Trophoblast cell (in vitro differentiated cells and primary cell): ENCODE results near the gene KCNJ18. TPM values are rescaled to one million over a fixed set of nuclear protein-coding genes. Genes with fewer than 3 reads are reported as not detected.
"Not testable (repeated sequence)": the region's sequence is repeated elsewhere in the genome, so short reads cannot be mapped to it uniquely, and the experiment has no call there.

Experiments
- DNase-seq, 2 donors: peaks; one replicate each; pipeline ENCODE4 v3.0.0-alpha.2; 2016
- H2AFZ ChIP-seq: 2 replicates; pipeline ENCODE4 v1.6.1; 2013; ENCODE audit warnings: low read length, moderate library complexity, mild to moderate bottlenecking; ENCODE audit not compliant: insufficient read depth, poor library complexity
- H2AK5ac ChIP-seq: 2 replicates; pipeline ENCODE4 v1.6.1; 2013; ENCODE audit warnings: mild to moderate bottlenecking, low read length
- H2BK120ac ChIP-seq: 2 replicates; pipeline ENCODE4 v1.6.1; 2013; ENCODE audit warnings: low read length, mild to moderate bottlenecking, moderate library complexity; ENCODE audit not compliant: insufficient read depth, poor library complexity
- H2BK12ac ChIP-seq: 2 replicates; pipeline ENCODE4 v1.6.1; 2013; ENCODE audit warnings: mild to moderate bottlenecking, low read length, moderate library complexity
- H2BK5ac ChIP-seq: 2 replicates; pipeline ENCODE4 v1.6.1; 2013; ENCODE audit warnings: low read length, low read depth, moderate library complexity, mild to moderate bottlenecking; ENCODE audit not compliant: poor library complexity
- H3K14ac ChIP-seq: 2 replicates; pipeline ENCODE4 v1.6.1; 2013; ENCODE audit warnings: mild to moderate bottlenecking, low read length
- H3K18ac ChIP-seq: 2 replicates; pipeline ENCODE4 v1.6.1; 2013; ENCODE audit warnings: mild to moderate bottlenecking, low read length
- H3K23ac ChIP-seq: 2 replicates; pipeline ENCODE4 v1.6.1; 2013; ENCODE audit warnings: low read length
- H3K27ac ChIP-seq: 2 replicates; pipeline ENCODE4 v1.5.1; 2013; ENCODE audit warnings: low read depth, mild to moderate bottlenecking, inconsistent platforms, low read length, moderate library complexity
- H3K27me3 ChIP-seq: 2 replicates; pipeline ENCODE4 v1.6.1; 2013; ENCODE audit warnings: inconsistent platforms, mild to moderate bottlenecking, low read length, moderate library complexity; ENCODE audit not compliant: insufficient read depth
- H3K36me3 ChIP-seq, 2 experiments: 1 replicate in 1 of 2; 2 replicates in 1 of 2; pipeline ENCODE4 v1.6.1; 2013; ENCODE audit warnings: low read length in 2 of 2, mild to moderate bottlenecking in 2 of 2, moderate library complexity in 1 of 2; ENCODE audit not compliant: insufficient read depth in 2 of 2, control insufficient read depth in 1 of 2
- H3K4ac ChIP-seq: 2 replicates; pipeline ENCODE4 v1.6.1; 2013; ENCODE audit warnings: low read depth, mild to moderate bottlenecking, low read length, moderate library complexity
- H3K4me1 ChIP-seq, 2 experiments: 1 replicate in 1 of 2; 2 replicates in 1 of 2; pipeline ENCODE4 v1.6.1; 2013; ENCODE audit warnings: low read length in 2 of 2, mild to moderate bottlenecking in 2 of 2, moderate library complexity in 1 of 2; ENCODE audit not compliant: insufficient read depth in 2 of 2, control insufficient read depth in 1 of 2
- H3K4me2 ChIP-seq: 2 replicates; pipeline ENCODE4 v1.6.1; 2013; ENCODE audit warnings: inconsistent platforms, mild to moderate bottlenecking, low read length, moderate library complexity
- H3K4me3 ChIP-seq: 2 replicates; pipeline ENCODE4 v1.5.1; 2013; ENCODE audit warnings: mild to moderate bottlenecking, low read depth, low read length, inconsistent platforms
- H3K79me1 ChIP-seq: one replicate; pipeline ENCODE4 v1.6.1; 2013; ENCODE audit warnings: low read length
- H3K79me2 ChIP-seq: 2 replicates; pipeline ENCODE4 v1.6.1; 2013; ENCODE audit warnings: low read length, mild to moderate bottlenecking; ENCODE audit not compliant: control insufficient read depth, insufficient read depth, poor library complexity
- H3K9ac ChIP-seq: 2 replicates; pipeline ENCODE4 v1.6.1; 2013; ENCODE audit warnings: mild to moderate bottlenecking, low read length
- H3K9me3 ChIP-seq: 2 replicates; pipeline ENCODE4 v1.6.1; 2013; ENCODE audit warnings: low read depth, mild to moderate bottlenecking, control low read depth, inconsistent platforms, low read length; ENCODE audit not compliant: insufficient read depth
- H4K12ac ChIP-seq: 2 replicates; pipeline ENCODE4 v1.6.1; 2013; ENCODE audit warnings: low read depth, mild to moderate bottlenecking, low read length, moderate library complexity
- H4K8ac ChIP-seq: 2 replicates; pipeline ENCODE4 v1.6.1; 2013; ENCODE audit warnings: low read depth, mild to moderate bottlenecking, low read length, moderate library complexity
- H4K91ac ChIP-seq: one replicate; pipeline ENCODE4 v1.6.1; 2013; ENCODE audit warnings: low read depth, mild to moderate bottlenecking, low read length, moderate library complexity
- WGBS: extraction: QIAGEN DNeasy Blood & Tissue Kit; methylation state at CpG from one replicate; pipeline ENCODE4 v1.1.7; 2013; ENCODE audit warnings: missing lambda C conversion rate; ENCODE audit not compliant: insufficient read length, insufficient coverage; ENCODE audit errors: extremely low coverage; 5-methylcytosine and 5-hydroxymethylcytosine counted together
- polyA plus RNA-seq: library from polyadenylated mRNA; stranded (reverse); fragments of 200-250 nt; gene quantifications from 2 replicates; pipeline ENCODE4 v1.2.3, GENCODE V29; 2013

The KCNJ18 gene
- polyA plus RNA-seq, result not detected in 2 replicates

- not testable (repeated sequence) for H4K12ac ChIP-seq, H2BK5ac ChIP-seq, H3K27me3 ChIP-seq, H3K27ac ChIP-seq, DNase-seq, H3K4me2 ChIP-seq, H2AK5ac ChIP-seq, H4K91ac ChIP-seq, H3K4me1 ChIP-seq, H3K36me3 ChIP-seq, H3K18ac ChIP-seq, H2AFZ ChIP-seq, H2BK120ac ChIP-seq, H3K4me3 ChIP-seq, H3K9ac ChIP-seq, H3K4ac ChIP-seq, H3K23ac ChIP-seq, H3K79me2 ChIP-seq, H4K8ac ChIP-seq, H3K79me1 ChIP-seq, H3K14ac ChIP-seq, H2BK12ac ChIP-seq
- no CpG with 5 or more reads among the region's 18 CpGs for WGBS
- peaks cover 54% of the 10 kb centered on the region for H3K9me3 ChIP-seq
These were observed at the start of gene KCNJ18 for GRCh38 chr17:21691883-21692703. KCNJ18 (plus strand) TSS chr17:21692523; CDS start chr17:21702787, 10,264 bp downstream.

GRCh38 chr17:21648125-21648524 lies 44.2 kb upstream of the KCNJ18 start:
- not testable (repeated sequence) for H4K12ac ChIP-seq, H3K79me2 ChIP-seq, H3K18ac ChIP-seq, H2BK12ac ChIP-seq, H3K4ac ChIP-seq, H3K4me3 ChIP-seq, H4K8ac ChIP-seq, H4K91ac ChIP-seq, H3K27ac ChIP-seq, H3K14ac ChIP-seq, H3K4me1 ChIP-seq, H2AFZ ChIP-seq, H2AK5ac ChIP-seq, DNase-seq, H3K36me3 ChIP-seq, H3K9ac ChIP-seq, H3K23ac ChIP-seq, H2BK5ac ChIP-seq, H3K79me1 ChIP-seq, H2BK120ac ChIP-seq, H3K4me2 ChIP-seq, H3K27me3 ChIP-seq
- no CpG with 5 or more reads among the region's 6 CpGs for WGBS
- peaks cover 18% of the 10 kb centered on the region for H3K9me3 ChIP-seq

GRCh38 chr17:21650043-21650442 lies 42.3 kb upstream of the KCNJ18 start:
- H3K18ac ChIP-seq, H2BK120ac ChIP-seq, H3K4me2 ChIP-seq, DNase-seq, H3K36me3 ChIP-seq, H3K4me3 ChIP-seq, H3K4ac ChIP-seq, H4K12ac ChIP-seq, H3K79me1 ChIP-seq, H3K9ac ChIP-seq, H4K8ac ChIP-seq, H3K23ac ChIP-seq, H2BK5ac ChIP-seq, H3K79me2 ChIP-seq, H2AFZ ChIP-seq, H2BK12ac ChIP-seq, H3K27me3 ChIP-seq, H3K14ac ChIP-seq, H3K4me1 ChIP-seq, H4K91ac ChIP-seq, H3K27ac ChIP-seq, H2AK5ac ChIP-seq: not testable (repeated sequence)
- no CpG with 5 or more reads among the region's 1 CpG for WGBS
- H3K9me3 ChIP-seq, result peaks cover 24% of the 10 kb centered on the region

- H2BK5ac ChIP-seq, H4K91ac ChIP-seq, H3K27ac ChIP-seq, H3K79me2 ChIP-seq, H2BK12ac ChIP-seq, H3K9ac ChIP-seq, H3K79me1 ChIP-seq, H4K12ac ChIP-seq, H4K8ac ChIP-seq, H2AK5ac ChIP-seq, H3K4me2 ChIP-seq, H3K4me3 ChIP-seq, H3K27me3 ChIP-seq, H3K4me1 ChIP-seq, H3K14ac ChIP-seq, H3K4ac ChIP-seq, H2BK120ac ChIP-seq, H3K18ac ChIP-seq, H3K23ac ChIP-seq, DNase-seq, H2AFZ ChIP-seq, H3K36me3 ChIP-seq: not testable (repeated sequence)
- H3K9me3 ChIP-seq, result peaks cover 23% of the 10 kb centered on the region
- no CpG with 5 or more reads among the region's 4 CpGs for WGBS
These were observed 40.3 kb upstream of the KCNJ18 start for GRCh38 chr17:21652049-21652448.
